ENCODE data around the gene SALL3. TPM values are rescaled to one million over a fixed set of nuclear protein-coding genes. Genes with fewer than 3 reads are reported as not detected.

Gene SALL3
- total RNA-seq, 4 donors from 2014 or later = not detected

GRCh38 chr18:79042276-79042675 is 62.7 kb downstream of the SALL3 start:
- no peak for DNase-seq
- no peaks in the 10 kb centered on the region for H3K4me1 ChIP-seq
- no peaks in the 10 kb centered on the region for H3K27me3 ChIP-seq
- TF ChIP-seq POLR2A (IDR thresholded peaks at IDR 0.05) = no peak
- TF ChIP-seq, protein P1, sequence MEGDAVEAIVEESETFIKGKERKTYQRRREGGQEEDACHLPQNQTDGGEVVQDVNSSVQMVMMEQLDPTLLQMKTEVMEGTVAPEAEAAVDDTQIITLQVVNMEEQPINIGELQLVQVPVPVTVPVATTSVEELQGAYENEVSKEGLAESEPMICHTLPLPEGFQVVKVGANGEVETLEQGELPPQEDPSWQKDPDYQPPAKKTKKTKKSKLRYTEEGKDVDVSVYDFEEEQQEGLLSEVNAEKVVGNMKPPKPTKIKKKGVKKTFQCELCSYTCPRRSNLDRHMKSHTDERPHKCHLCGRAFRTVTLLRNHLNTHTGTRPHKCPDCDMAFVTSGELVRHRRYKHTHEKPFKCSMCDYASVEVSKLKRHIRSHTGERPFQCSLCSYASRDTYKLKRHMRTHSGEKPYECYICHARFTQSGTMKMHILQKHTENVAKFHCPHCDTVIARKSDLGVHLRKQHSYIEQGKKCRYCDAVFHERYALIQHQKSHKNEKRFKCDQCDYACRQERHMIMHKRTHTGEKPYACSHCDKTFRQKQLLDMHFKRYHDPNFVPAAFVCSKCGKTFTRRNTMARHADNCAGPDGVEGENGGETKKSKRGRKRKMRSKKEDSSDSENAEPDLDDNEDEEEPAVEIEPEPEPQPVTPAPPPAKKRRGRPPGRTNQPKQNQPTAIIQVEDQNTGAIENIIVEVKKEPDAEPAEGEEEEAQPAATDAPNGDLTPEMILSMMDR (IDR thresholded peaks at IDR 0.05) = no peak
- no peak overlapping the region for H3K4me3 ChIP-seq
- no peak overlapping the region for H3K27ac ChIP-seq
- H3K36me3 ChIP-seq = no peaks in the 10 kb centered on the region
- no peaks in the 10 kb centered on the region for H3K9me3 ChIP-seq

- H3K27ac ChIP-seq = no peak overlapping the region
- no peaks in the 10 kb centered on the region for H3K27me3 ChIP-seq
- H3K4me1 ChIP-seq = no peaks in the 10 kb centered on the region
- no peaks in the 10 kb centered on the region for H3K9me3 ChIP-seq
- H3K36me3 ChIP-seq = no peaks in the 10 kb centered on the region
- DNase-seq = no peak
- no peak overlapping the region for H3K4me3 ChIP-seq
- TF ChIP-seq, protein P1 (IDR thresholded peaks at IDR 0.05) = no peak
- TF ChIP-seq POLR2A (IDR thresholded peaks at IDR 0.05) = no peak
Observed at GRCh38 chr18:79043288-79043687, 63.7 kb downstream of the SALL3 start.

DNA sequence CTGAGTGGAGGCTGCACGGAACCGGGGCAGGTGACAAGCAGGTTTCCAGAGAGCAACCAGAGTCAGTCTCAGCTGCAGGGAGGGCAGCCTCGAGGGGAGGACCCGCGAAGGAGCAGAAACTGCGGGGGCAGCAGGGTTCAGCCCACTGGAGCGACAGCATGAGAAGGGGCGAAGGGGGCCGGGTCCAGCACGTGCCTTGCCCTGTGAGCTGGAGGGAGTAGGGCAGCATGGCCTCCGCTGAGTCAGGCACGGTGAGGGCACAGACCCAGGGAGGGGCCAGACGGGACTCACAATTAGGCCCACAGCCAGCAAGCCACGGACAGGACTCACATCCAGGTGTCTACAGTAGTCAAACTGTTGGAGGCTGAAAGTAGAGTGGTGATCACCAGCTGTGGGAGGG is 66.9 kb downstream of the SALL3 start:
- no peak overlapping the region for H3K4me3 ChIP-seq
- no peaks in the 10 kb centered on the region for H3K4me1 ChIP-seq
- DNase-seq = no peak
- H3K27me3 ChIP-seq = no peaks in the 10 kb centered on the region
- no peaks in the 10 kb centered on the region for H3K9me3 ChIP-seq
- H3K27ac ChIP-seq = no peak overlapping the region
- H3K36me3 ChIP-seq = no peaks in the 10 kb centered on the region
- TF ChIP-seq, protein P1 (IDR thresholded peaks at IDR 0.05) = no peak
- TF ChIP-seq POLR2A (IDR thresholded peaks at IDR 0.05) = no peak

GRCh38 chr18:79047556-79048244 is 68.1 kb downstream of the SALL3 start:
- Histone ChIP-seq H3K4me1 (no peaks in the 10 kb centered on the region), H3K4me3 (no peak overlapping the region), H3K27me3 (no peaks in the 10 kb centered on the region), H3K36me3 (no peaks in the 10 kb centered on the region), H3K9me3 (no peaks in the 10 kb centered on the region), H3K27ac (no peak overlapping the region)
- TF ChIP-seq POLR2A (IDR thresholded peaks at IDR 0.05) = no peak
- TF ChIP-seq, protein P1 (IDR thresholded peaks at IDR 0.05) = no peak
- DNase-seq = no peak

- no peak for TF ChIP-seq POLR2A (IDR thresholded peaks at IDR 0.05)
- TF ChIP-seq, protein P1 (IDR thresholded peaks at IDR 0.05) = no peak
- no peak overlapping the region for H3K4me3 ChIP-seq
- no peak for DNase-seq
- no peak overlapping the region for H3K27ac ChIP-seq
- H3K4me1 ChIP-seq = no peaks in the 10 kb centered on the region
- no peaks in the 10 kb centered on the region for H3K9me3 ChIP-seq
- no peaks in the 10 kb centered on the region for H3K27me3 ChIP-seq
- no peaks in the 10 kb centered on the region for H3K36me3 ChIP-seq
Observed at GRCh38 chr18:79048245-79048632, 68.6 kb downstream of the SALL3 start.

DNA sequence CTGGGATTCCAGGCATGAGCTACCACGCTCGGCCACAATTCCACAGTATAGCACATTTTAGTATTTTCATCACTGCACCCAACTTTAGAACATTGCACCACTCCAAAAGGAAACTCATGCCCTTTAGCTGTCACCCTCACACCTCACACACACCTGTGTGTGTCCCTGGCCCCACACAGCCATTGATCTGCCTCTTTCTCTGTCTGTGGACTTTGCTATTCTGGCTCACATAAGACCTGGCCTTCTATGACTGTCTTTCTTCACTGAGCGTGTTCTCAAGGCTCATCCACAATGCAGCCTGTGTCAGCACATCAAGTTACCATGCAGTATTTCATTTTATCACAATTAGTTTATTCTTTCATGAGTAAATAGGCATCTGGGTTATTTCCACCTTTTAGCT is 69.9 kb downstream of the SALL3 start:
- Histone ChIP-seq H3K9me3 (no peaks in the 10 kb centered on the region), H3K27ac (no peak overlapping the region), H3K27me3 (no peaks in the 10 kb centered on the region), H3K36me3 (no peaks in the 10 kb centered on the region), H3K4me3 (no peak overlapping the region), H3K4me1 (no peaks in the 10 kb centered on the region)
- no peak for TF ChIP-seq POLR2A (IDR thresholded peaks at IDR 0.05)
- TF ChIP-seq, protein P1 (IDR thresholded peaks at IDR 0.05) = no peak
- no peak for DNase-seq
